NCI-H1694 treated with DMSO at 0.1 percent for 48 hours (cell line): ENCODE results near the gene CDH4.

Source experiments
- DNase-seq: peaks from one replicate; lab custom pipeline; 2025; lab: John Stamatoyannopoulos, UW

The CDH4 gene

GRCh38 chr20:61671559-61671958 is 419.5 kb downstream of the CDH4 start:
- DNase-seq: no peak

GRCh38 chr20:61673152-61673847 is 421.2 kb downstream of the CDH4 start:
- no peak for DNase-seq

GRCh38 chr20:61674121-61674520 is 422.1 kb downstream of the CDH4 start:
- no peak for DNase-seq

DNA sequence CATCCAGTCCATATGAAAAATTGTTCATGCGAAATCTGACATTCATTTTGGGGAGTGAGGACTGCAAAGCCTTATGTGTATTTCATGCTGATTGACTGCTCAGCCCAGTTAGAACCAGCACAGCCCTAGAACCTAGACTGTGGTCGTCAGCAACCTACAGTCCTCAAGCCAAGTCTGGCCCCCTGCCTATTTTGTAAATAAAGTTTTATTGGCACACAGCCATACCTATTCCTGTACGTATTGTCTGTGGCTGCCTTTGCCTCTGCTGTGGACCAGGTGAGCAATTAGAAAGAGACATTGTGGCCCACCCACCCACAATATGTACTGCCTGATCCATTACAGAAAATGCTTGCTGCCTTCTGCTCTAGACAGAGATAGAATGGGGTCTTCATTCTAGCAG is 422.6 kb downstream of the CDH4 start:
- DNase-seq: no peak

DNA sequence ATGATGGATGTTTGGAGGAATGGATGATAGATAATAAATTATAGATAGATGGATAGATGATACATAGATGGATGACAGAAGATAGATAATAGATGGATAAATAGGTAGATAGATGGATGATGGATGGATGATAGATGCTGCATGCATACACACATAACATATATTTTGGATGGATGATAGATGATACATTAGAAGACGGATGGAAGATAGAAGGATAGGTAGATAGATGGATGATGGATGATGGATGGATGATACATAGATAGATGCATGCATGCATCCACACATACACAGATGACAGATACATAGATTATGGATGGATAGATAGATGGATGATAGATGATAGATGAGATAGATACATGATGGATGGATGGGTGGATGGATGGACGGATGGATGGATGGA is 425.9 kb downstream of the CDH4 start:
- DNase-seq: no peak

DNA sequence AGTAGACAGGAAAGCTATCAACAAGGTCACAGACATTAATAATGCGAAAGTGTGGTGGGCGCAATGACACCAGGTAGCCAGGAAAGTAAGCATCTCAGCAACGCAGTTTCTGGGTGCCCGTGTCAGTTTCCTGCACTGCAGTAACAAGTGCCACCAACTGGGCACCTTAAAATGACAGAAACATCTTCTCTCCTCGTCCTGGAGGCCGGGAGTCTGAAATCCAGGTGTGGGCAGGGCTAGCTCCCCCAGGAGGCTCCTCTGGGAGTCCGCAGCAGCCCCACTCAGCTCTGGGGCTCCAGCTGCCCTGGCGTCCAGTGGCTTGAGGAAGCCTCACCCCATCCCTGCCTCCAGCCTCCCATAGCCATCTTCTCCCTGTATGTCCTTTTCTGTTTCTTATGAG is 426.4 kb downstream of the CDH4 start:
- DNase-seq: no peak

GRCh38 chr20:61679473-61679872 is 427.4 kb downstream of the CDH4 start:
- DNase-seq: no peak

DNA sequence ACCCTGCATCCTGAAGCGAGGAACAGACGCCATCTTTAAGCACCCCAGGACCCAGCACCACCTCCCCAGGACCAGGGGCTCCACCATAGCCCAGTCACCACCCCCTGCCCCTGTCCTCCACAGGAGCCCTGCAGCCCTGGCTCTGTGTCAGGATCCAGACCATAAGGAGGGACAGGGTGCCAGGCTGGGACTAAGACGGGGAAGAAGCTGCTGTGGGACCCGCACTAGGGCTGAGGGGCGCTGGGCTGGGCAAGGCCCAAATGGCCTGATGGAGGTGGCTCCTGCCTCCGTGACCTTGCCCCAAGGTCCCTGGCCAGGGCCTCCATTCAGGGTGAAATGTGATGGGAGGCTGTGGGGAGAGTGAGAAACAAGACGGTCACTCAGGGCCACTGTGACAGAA is 428.0 kb downstream of the CDH4 start:
- no peak for DNase-seq

- DNase-seq: no peak
Measured at GRCh38 chr20:61682114-61682995, 430.3 kb downstream of the CDH4 start.

DNA sequence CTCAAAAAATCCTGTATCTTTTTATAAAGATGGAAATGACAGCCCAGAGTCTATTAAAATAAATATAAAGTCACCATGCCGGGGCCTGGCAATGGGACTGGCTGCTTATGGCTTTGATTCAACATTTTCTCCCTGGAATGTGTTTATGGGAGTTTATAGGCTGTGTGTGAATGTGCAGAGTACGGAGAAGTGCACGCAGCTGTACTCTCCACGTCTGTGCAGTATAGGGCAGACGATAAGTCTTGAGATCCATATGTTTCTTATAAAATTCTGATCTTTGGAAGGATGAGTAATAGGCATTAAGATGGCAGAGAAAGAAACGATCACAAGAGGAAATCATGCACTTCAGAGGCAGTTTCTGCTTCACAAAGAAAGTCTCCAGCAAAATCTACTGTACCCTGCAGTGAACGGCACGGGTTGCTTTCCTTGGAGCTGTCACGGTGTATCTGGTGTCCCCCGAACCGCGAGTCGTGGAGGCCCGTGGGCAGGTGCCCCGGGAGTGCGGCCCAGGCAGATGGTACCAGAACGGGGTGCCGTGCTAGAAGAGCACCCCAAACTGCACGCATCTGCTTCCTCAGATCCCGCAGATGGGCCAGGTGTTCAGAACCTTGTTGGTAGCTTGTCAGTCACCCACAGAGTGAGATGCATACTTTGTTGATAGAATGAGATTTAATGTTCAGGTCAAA is 431.1 kb downstream of the CDH4 start:
- no peak for DNase-seq

- no peak for DNase-seq
Measured at GRCh38 chr20:61683721-61684120, 431.7 kb downstream of the CDH4 start.

- DNase-seq: no peak
Measured at GRCh38 chr20:61684136-61684535, 432.1 kb downstream of the CDH4 start.

DNA sequence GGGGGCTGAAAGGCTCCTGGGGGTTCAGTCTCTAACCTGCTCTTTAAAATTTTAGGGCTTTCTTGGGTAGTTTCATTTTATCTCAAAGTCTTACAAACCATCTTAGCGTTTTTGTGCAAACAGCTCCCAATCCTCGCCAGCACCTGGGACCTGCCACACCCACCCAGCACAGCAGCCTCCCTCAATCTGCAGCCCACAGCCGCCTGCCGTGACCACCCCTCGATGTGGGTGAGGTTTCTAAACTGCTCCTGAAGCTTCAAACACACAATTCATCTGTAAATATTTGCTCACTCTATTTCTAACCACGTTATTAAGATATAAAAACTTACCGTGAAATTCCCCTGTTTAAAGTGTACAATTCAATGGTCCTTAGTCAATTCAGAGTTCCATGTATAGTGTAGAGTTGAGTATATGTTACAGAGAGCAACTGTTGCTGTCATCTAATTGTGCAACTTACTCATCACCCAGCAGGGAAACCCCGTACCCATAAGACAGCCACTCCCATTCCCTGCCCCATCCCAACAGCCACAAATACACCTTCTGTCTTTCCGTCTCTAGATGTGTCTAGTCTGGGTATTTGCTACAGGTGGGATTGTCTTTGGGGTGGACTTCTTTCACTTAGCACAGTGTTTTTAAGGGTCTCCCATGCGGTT is 432.6 kb downstream of the CDH4 start:
- no peak for DNase-seq

DNA sequence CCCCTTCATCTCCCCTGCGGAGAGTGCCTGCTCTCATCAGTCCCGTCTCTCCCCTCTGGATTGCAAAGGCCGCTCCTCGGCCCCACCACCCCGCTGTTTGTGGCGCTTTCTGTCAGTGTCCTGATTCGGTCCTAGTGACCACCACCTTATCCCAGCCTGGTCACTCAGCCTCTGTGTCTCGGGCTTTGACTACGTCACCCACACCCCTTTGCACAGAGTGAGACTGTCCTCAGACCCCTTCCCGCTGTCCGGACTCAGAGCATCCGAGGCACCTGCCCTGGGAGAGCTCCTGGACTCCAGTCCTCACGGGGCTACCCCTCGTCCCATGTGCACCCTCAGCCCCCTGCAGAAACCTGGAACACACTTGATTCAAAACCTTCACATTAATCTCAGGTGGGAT is 433.4 kb downstream of the CDH4 start:
- DNase-seq: no peak

GRCh38 chr20:61686051-61686936 is 434.2 kb downstream of the CDH4 start:
- no peak for DNase-seq

DNA sequence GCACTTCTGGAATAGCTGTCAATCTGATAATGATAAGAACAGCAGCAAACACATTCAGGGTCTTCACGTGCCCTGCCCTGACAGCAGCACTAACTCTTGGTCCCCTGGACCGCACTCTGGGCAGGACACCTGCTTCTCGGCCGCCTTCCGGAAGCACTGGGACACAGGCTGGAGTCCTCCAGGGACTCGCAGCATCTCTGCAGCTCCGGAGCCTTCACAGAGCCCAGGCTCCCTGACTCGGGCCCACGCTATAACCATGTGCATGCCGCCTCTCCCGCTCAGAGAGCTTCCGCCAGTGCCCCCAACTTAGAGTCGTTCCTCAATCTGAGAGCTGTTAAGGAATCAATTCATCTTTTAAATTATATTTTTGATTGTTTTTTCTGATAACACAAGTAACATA is 436.4 kb downstream of the CDH4 start:
- no peak for DNase-seq

GRCh38 chr20:61690150-61690549 is 438.1 kb downstream of the CDH4 start:
- no peak for DNase-seq

DNA sequence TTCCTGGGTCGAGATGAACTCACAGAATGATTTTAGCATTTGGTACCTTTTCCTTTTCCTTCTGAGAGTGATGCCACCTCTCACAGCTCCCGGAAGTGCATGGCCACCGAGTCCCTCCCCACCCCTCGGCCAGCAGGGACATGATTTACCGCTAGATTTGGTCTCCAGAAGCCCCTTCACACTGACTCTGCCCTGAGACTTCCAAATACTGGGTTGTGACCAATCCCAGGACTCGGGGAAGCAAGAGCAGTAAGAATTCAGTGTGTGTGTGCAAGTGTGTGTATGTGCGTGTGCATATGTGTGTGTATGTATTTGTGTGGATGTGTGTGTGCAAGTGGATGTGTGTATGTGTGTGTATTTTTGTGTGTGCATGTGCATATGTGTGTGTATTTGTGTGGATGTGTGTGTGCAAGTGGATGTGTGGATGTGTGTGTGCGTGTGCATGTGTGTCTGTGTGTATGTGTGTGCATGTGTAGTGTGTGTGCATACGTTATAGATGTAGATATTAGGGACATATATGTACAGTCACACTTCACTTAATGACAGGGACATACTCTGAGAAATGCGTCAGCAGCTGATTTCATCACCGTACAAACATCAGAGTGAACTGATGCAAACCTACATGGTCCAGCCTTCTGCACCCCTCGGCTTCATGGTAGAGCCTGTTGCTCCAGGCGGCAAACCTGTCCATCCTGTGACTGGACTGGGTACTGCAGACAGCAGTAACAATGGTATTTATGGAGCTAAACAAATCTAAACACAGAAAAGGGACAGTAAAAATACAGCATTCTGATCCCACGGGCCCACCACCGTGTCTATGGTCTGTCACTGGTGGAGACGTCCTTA is 439.2 kb downstream of the CDH4 start:
- DNase-seq: no peak

GRCh38 chr20:61691978-61692377 is 439.9 kb downstream of the CDH4 start:
- no peak for DNase-seq

DNA sequence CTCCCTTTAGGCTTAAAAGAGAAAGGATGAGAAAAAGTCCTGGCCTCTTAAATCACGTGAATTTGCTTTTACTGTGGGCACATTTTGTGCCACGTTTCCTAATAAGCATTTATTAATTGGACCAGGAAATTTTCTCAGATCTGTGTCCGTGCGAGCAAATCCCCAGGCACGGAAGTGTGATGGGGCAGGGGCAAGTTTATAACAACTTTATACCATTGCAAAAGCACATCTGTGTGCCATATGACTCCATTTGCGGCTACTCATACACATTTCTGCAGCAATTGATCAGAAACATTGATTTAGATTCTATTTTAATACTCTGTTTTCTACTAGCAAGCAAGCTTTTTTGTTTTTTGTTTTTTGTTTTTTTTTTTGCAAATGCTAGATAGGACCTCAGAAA is 440.4 kb downstream of the CDH4 start:
- no peak for DNase-seq
